ENCODE measurements around the gene EML6.
"Not testable (repeated sequence)": the region's sequence is repeated elsewhere in the genome, so short reads cannot be mapped to it uniquely, and the experiment has no call there.

Gene EML6

GRCh38 chr2:54723131-54723995, at the start of gene EML6:
Gene EML6 (plus strand): TSS chr2:54723662. CDS start chr2:54725062, 1,400 bp downstream.
- peak; percentile 98 for DNase-seq

DNA sequence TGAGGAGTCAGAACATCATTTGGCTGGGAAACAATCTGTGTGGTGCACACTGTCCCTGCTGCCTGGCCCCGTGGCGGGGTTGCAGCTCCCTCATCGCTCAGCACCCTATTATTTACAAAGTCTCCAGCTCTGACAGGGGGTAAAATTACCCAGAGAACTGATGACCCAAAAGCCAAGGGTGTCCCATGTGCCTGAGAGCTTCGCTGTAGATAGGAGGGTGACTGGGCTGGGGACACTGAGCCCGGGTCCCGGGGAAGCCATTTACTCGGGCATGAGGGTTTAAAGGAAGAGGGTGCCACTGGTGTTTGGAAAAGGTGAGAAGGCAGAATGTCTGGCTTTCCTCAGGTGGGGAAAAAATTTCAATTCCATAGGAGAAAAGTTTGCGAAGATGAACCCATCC, 48.2 kb upstream of the EML6 start:
- DNase-seq: no peak

- no peak for DNase-seq
Measured at GRCh38 chr2:54675738-54676137, 47.7 kb upstream of the EML6 start.

- peak; percentile 62 for DNase-seq
Measured at GRCh38 chr2:54676656-54677055, 46.8 kb upstream of the EML6 start.

DNA sequence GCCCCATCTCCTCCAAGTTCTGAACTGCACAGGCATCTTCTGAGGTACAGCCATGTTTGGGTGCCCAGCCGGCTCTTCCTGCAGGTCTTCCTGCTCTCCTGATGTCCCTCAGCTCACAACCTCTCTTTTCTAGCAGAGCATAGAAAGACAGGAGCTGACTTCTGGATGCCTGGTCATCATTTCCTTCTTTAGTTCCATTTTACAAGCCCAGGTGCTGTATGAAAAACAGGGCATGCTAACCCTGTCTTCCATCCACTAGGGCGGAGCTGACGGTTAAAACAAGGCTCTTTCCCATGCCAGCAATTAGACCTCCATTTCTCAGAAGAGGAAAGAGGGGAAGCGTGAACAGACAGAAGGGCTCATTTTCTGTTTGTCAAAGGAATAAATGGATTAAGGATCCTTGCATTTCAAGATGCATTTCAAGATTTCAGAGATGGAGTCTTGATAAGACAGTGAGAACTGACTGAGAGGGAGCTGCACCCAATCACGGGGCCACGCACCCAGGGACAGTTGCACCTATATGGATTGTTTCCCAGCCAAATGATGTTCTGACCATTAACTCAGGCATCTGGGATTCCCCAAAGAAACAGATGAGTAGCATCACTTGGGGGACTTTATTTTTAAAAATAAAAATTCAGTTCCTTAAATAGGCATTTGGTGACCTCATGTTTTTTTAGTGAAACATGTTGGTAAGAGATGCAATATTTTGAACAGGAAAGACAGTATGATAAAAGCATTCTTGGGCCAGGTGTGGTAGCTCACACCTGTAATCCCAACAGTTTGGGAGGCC, 45.8 kb upstream of the EML6 start:
- no peak for DNase-seq

DNA sequence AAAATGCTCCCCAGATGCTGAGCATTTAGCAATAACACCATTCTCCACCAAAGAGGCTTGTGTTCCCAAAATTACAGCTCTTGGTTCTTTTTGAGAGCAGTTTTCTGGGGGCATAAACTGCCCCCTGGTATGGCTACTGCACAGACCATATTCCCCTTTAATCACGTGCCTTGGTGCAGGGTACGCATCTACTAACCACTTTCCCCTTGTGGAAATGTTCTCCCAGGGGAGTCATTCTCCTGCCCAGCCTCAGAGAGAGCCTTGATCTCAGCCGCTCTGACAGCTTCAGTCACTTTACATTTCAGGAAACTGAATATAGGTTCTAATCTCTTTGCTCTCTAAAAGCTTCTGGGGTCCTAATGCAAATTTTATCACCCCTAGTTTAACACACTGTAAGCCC, 44.7 kb upstream of the EML6 start:
- DNase-seq: no peak

GRCh38 chr2:54680397-54681041, 42.9 kb upstream of the EML6 start:
- DNase-seq: peak; percentile 42

- DNase-seq: no peak
Measured at GRCh38 chr2:54681416-54681815, 42.0 kb upstream of the EML6 start.

DNA sequence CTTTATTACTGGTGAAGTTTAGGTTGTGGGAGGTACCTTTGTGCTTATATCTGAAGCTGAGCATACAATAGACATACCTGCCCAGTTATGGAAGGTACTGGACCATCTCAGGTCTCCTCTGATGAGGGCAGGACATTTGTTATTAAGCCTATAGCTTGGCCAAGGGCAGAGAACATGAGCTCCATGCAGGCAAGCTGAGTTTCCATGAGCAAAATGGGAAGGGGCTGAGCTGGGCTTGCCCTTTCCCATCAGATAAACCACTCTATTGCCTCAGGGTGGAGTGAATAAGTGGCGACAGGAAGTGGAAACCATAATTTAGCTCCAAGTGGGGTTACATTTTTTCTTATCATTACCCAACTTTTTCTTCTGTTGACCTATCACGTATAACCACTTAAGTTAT, 39.9 kb upstream of the EML6 start:
- no peak for DNase-seq

GRCh38 chr2:54685263-54685775, 38.1 kb upstream of the EML6 start:
- DNase-seq: no peak

- no peak for DNase-seq
Measured at GRCh38 chr2:54687595-54688152, 35.8 kb upstream of the EML6 start.

- no peak for DNase-seq
Measured at GRCh38 chr2:54691445-54692135, 31.9 kb upstream of the EML6 start.

- DNase-seq: no peak
Measured at GRCh38 chr2:54692556-54692955, 30.9 kb upstream of the EML6 start.

GRCh38 chr2:54695378-54695777, 28.1 kb upstream of the EML6 start:
- no peak for DNase-seq

- no peak for DNase-seq
Measured at GRCh38 chr2:54697934-54698333, 25.5 kb upstream of the EML6 start.

GRCh38 chr2:54698926-54699325, 24.5 kb upstream of the EML6 start:
- not testable (repeated sequence) for DNase-seq

GRCh38 chr2:54699665-54700064, 23.8 kb upstream of the EML6 start:
- no peak for DNase-seq

- no peak for DNase-seq
Measured at GRCh38 chr2:54701029-54701428, 22.4 kb upstream of the EML6 start.

DNA sequence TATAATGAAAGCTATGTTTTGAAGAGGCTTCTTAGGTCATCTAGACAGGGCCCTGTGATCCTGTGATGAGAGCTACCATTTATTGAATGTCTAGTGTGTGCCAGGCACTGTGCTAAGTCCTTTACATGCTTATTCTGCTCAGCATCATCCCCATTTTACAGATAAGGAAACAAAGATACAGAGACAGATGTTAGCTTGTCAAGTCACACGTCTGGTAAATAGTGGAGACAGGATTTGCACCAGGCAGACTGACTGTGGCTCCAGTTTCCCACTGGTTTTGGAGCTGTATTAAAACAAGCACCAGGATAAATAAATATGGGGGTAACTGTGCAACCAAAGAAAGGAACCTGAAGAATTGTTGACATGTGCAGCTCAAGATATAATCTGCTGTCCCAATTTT, 19.2 kb upstream of the EML6 start:
- no peak for DNase-seq

DNA sequence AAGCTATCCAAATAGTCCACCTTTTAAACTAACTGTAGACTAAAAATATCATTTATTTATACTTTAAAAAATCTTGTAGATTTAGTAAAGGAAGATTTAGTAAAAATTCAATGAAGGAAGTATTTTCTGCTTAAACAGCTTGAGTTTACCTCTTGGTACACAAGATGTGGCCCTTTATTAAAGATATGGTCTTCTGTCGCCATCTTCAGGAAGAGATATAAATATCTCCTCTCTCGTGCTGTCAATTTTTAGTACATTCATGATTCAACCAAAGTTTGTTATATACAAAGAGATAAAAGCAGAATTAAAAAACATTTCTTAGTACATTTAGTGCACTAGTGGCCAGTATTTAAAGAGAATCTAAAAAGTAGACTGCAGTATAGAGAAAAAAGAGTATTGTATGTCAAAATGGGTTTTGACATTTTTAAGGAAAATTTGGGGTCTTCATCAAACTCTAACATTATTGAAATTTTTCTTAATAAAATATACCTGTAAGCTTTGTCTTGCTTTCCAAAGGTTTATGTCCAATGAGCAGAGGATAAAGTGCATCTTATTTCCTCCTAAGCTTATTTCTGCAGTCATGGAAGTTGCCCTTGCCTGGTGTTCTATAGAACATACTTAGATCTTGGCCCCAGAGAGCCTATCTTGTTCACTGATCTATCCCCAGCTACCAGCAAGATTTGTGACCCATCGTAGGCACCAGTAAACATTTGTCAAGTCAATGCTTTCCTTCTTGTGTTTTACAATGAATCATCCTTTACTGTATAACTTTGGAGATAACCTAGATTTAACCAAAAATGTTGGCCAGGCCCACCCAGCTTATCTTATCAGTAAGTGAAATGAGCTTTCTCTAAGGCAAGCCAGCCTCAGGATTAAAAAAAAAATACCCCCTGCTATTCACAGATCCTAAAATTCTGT, 18.5 kb upstream of the EML6 start:
- DNase-seq: peak; percentile 71

DNA sequence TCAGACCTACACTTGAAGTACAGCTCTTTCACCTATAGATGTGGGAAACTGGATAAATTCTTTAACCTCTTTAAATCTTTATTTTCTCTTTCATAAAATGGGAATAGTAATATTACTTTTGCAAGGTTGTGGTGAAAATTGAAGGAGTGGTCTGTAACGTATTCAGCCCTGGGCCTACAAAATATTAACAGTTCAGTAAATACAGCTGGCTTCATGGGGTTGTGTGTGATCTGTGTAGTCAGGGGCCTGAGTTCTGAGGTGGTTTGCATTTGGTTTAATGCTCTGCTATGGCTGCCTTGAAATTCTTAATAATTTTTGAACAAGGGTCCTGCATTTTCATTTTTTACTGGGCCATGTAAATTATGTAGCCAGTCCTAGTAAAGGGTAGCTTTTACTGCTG, 16.8 kb upstream of the EML6 start:
- DNase-seq: no peak
